HEK293 (cell line): ENCODE results near the gene RNF166.

ENCODE experiments used
- CTCF ChIP-seq: fragments of 450-650 bp; formaldehyde crosslinking; IDR thresholded peaks from 2 replicates; pipeline ENCODE4 v1.5.1; 2016; ENCODE audit warnings: missing biosample characterization, missing genetic modification characterization
- HOXA7 ChIP-seq: sonication (generic); formaldehyde crosslinking; IDR thresholded peaks from 2 replicates; pipeline ENCODE4 v1.8.1; 2022; ENCODE audit warnings: missing genetic modification reagents, borderline replicate concordance
- MYNN ChIP-seq: fragments of 450-650 bp; formaldehyde crosslinking; IDR thresholded peaks from 2 replicates; pipeline ENCODE4 v1.5.1; 2016; ENCODE audit warnings: missing biosample characterization, missing genetic modification characterization, borderline replicate concordance
- PRDM2 ChIP-seq: fragments of 450-650 bp; formaldehyde crosslinking; IDR thresholded peaks from 2 replicates; pipeline ENCODE4 v1.5.1; 2016; ENCODE audit warnings: missing biosample characterization, missing genetic modification characterization, borderline replicate concordance
- PRDM6 ChIP-seq: fragments of 450-650 bp; formaldehyde crosslinking; IDR thresholded peaks from 2 replicates; pipeline ENCODE4 v1.5.1; 2017; ENCODE audit warnings: missing biosample characterization, missing genetic modification characterization
- RBAK ChIP-seq: fragments of 450-650 bp; formaldehyde crosslinking; IDR thresholded peaks from 2 replicates; pipeline ENCODE4 v1.5.1; 2016; ENCODE audit warnings: missing biosample characterization, missing genetic modification characterization
- SETDB1 ChIP-seq: IDR thresholded peaks from one replicate; pipeline ENCODE4 v1.6.1; 2017; ENCODE audit warnings: mild to moderate bottlenecking, low read length, moderate library complexity, mixed read lengths; ENCODE audit not compliant: insufficient read length
- TRIM28 ChIP-seq: IDR thresholded peaks from 2 replicates; pipeline ENCODE4 v1.6.1; 2011; ENCODE audit warnings: low read length, control low read depth, borderline replicate concordance
- TSHZ1 ChIP-seq: fragments of 450-650 bp; formaldehyde crosslinking; IDR thresholded peaks from 2 replicates; pipeline ENCODE4 v1.5.1; 2016; ENCODE audit warnings: missing biosample characterization, missing genetic modification characterization, borderline replicate concordance
- ZBTB17 ChIP-seq: fragments of 450-650 bp; formaldehyde crosslinking; IDR thresholded peaks from 2 replicates; pipeline ENCODE4 v1.5.1; 2016; ENCODE audit warnings: missing biosample characterization, missing genetic modification characterization
- ZBTB49 ChIP-seq: fragments of 450-650 bp; formaldehyde crosslinking; IDR thresholded peaks from 2 replicates; pipeline ENCODE4 v1.5.1; 2016; ENCODE audit warnings: missing biosample characterization, missing genetic modification characterization, low read depth
- ZNF121 ChIP-seq: fragments of 450-650 bp; formaldehyde crosslinking; IDR thresholded peaks from 2 replicates; pipeline ENCODE4 v1.5.1; 2016; ENCODE audit warnings: missing biosample characterization, missing genetic modification characterization
- ZNF530 ChIP-seq: fragments of 450-650 bp; formaldehyde crosslinking; IDR thresholded peaks from 2 replicates; pipeline ENCODE4 v1.5.1; 2016; ENCODE audit warnings: low read depth, missing biosample characterization, missing genetic modification characterization

GRCh38 chr16:88753191-88753590, 47.0 kb upstream of the RNF166 start:
- TF ChIP-seq MYNN (tag by site-specific recombination) (no peak), ZNF530 (no peak), SETDB1 (no peak), PRDM2 (tag by site-specific recombination) (no peak), ZBTB49 (tag by site-specific recombination) (no peak), CTCF (tag by site-specific recombination) (no peak), TRIM28 (no peak), PRDM6 (tag by site-specific recombination) (no peak), TSHZ1 (tag by site-specific recombination) (no peak), HOXA7 (no peak), RBAK (tag by site-specific recombination) (no peak), ZNF121 (tag by site-specific recombination) (no peak), ZBTB17 (tag by site-specific recombination) (no peak)
